ENCODE data around the gene MPPED1. TPM values are rescaled to one million over a fixed set of nuclear protein-coding genes. Genes with fewer than 3 reads are reported as not detected.
A peak's percentile ranks its signal among the peaks of the same experiment; 100 is the strongest.

The MPPED1 gene
- total and polyA plus RNA-seq, 2 of the 13 experiments (the other 11 are each of a cell fraction or from before 2014, with no cell fraction given) = 0.77 TPM; not detected in 1

GRCh38 chr22:43396321-43396933, 15.4 kb upstream of the MPPED1 start:
- Histone ChIP-seq H3K4me3 (replicated peaks in 1 of 3; ENCODE audit: insufficient read depth in 1 of 3, low read depth in 2 of 3, low read length in 3 of 3) (peak overlapping the region; percentile 19 to 67 (median 48); a peak in 4 of 6 replicates), H3K4me2 (ENCODE audit: low read depth, low read length) (peak overlapping the region; percentile 82), H3K9ac (ENCODE audit: insufficient read depth, low read depth, low read length) (no peak overlapping the region), H2AFZ (ENCODE audit: low read length) (no peak overlapping the region), H3K27ac (ENCODE audit: extremely low read length, insufficient read depth, low read length) (no peak overlapping the region), H3K4me1 (ENCODE audit: insufficient read depth, low read length) (peaks cover 99% of the 10 kb centered on the region), H3K79me2 (ENCODE audit: insufficient read depth, low read length) (no peaks in the 10 kb centered on the region), H3K27me3 (ENCODE audit: control insufficient read depth in 1 of 2, insufficient read depth in 2 of 2, low read length in 2 of 2) (peaks cover 0 to 3% of the 10 kb centered on the region in 2 experiments; a peak in 1 of 5 replicates), H3K9me3 (ENCODE audit: low read length) (no peaks in the 10 kb centered on the region), H4K20me1 (ENCODE audit: insufficient read depth, low read length) (no peaks in the 10 kb centered on the region), H3K36me3 (replicated peaks in 1 of 2; ENCODE audit: control insufficient read depth in 1 of 2, insufficient read depth in 2 of 2, low read length in 2 of 2) (no peaks in the 10 kb centered on the region)
- WGBS (ENCODE audit: low lambda C conversion rate) = 57% methylated on average over 7 of the region's 17 CpGs
- intact Hi-C loops (cut with micrococcal nuclease; ENCODE audit: unreplicated experiment) = no loop called here
- POLR2A ChIA-PET = interaction anchor here (1.0 to 2.4 kb wide), 2 partner anchors 11 to 209 kb away, joined by 3 to 17 read pairs; no protein-coding TSS in a partner anchor
- peak; percentile 9 for ATAC-seq
- CTCF ChIA-PET (ENCODE audit: low intra/inter-chr PET ratio, low total read pairs) = no interaction called here
- no peak for DNase-seq (ENCODE audit: low spot score)
- BruUV-seq (replicated peaks) = no TSS peak
- no peak for FAIRE-seq
- TF ChIP-seq ZNF629 (CRISPR knock-in tag; conservative IDR thresholded peaks at IDR 0.05) (peak; percentile 86), SRSF1 (optimal IDR thresholded peaks at IDR 0.05; ENCODE audit: low read depth, low read length) (peak; percentile 27), DRAP1 (CRISPR knock-in tag; IDR thresholded peaks at IDR 0.05) (no peak)
- in situ Hi-C loops (cut with HindIII; ENCODE audit: extremely low pct_ligation_motif_present, low pct_unique_long_range_greater_than_20kb) = no loop called here

- in situ Hi-C loops (cut with HindIII; ENCODE audit: extremely low pct_ligation_motif_present, low pct_unique_long_range_greater_than_20kb) = no loop called here
- WGBS (ENCODE audit: low lambda C conversion rate) = 50% methylated on average over 2 of the region's 23 CpGs
- H3K27ac ChIP-seq (ENCODE audit: extremely low read length, insufficient read depth, low read length) = no peak overlapping the region
- TF ChIP-seq ZNF383 (CRISPR knock-in tag; IDR thresholded peaks at IDR 0.05; ENCODE audit: borderline replicate concordance) = no peak
- no peak for TF ChIP-seq ZNF136 (CRISPR knock-in tag; IDR thresholded peaks at IDR 0.05; ENCODE audit: low read depth)
- no peak for TF ChIP-seq FOXO4 (CRISPR knock-in tag; conservative IDR thresholded peaks at IDR 0.05)
- TF ChIP-seq MED8 (CRISPR knock-in tag; IDR thresholded peaks at IDR 0.05; ENCODE audit: insufficient replicate concordance) = no peak
- no peak for TF ChIP-seq NFIC (IDR thresholded peaks at IDR 0.05; ENCODE audit: low read length)
- TF ChIP-seq ZBTB39 (CRISPR knock-in tag; IDR thresholded peaks at IDR 0.05) = no peak
- TF ChIP-seq IRX3 (CRISPR knock-in tag; IDR thresholded peaks at IDR 0.05; ENCODE audit: borderline replicate concordance, low read depth) = no peak
- TF ChIP-seq ATF7 (IDR thresholded peaks at IDR 0.05) = no peak
- TF ChIP-seq ATF7 (CRISPR knock-in tag; IDR thresholded peaks at IDR 0.05) = no peak
- no peak; the same call in 1 of the 2 replicates for TF ChIP-seq ZNF598 (CRISPR knock-in tag; IDR thresholded peaks at IDR 0.05; ENCODE audit: borderline replicate concordance)
These were observed 14.8 kb upstream of the MPPED1 start for GRCh38 chr22:43396934-43397457.

More at GRCh38 chr22:43396934-43397457, 14.8 kb upstream of the MPPED1 start:
- Histone ChIP-seq H3K27me3 (ENCODE audit: control insufficient read depth in 1 of 2, insufficient read depth in 2 of 2, low read length in 2 of 2) (peaks cover 0 to 3% of the 10 kb centered on the region in 2 experiments; a peak in 1 of 5 replicates), H4K20me1 (ENCODE audit: insufficient read depth, low read length) (no peaks in the 10 kb centered on the region), H3K4me1 (ENCODE audit: insufficient read depth, low read length) (peaks cover 99% of the 10 kb centered on the region), H3K9me3 (ENCODE audit: low read length) (no peaks in the 10 kb centered on the region), H3K79me2 (ENCODE audit: insufficient read depth, low read length) (no peaks in the 10 kb centered on the region), H3K4me3 (replicated peaks in 1 of 3; ENCODE audit: insufficient read depth in 1 of 3, low read depth in 2 of 3, low read length in 3 of 3) (peak overlapping the region; percentile 19 to 67 (median 48); a peak in 4 of 6 replicates), H3K4me2 (ENCODE audit: low read depth, low read length) (peak overlapping the region; percentile 82), H3K36me3 (replicated peaks in 1 of 2; ENCODE audit: control insufficient read depth in 1 of 2, insufficient read depth in 2 of 2, low read length in 2 of 2) (no peaks in the 10 kb centered on the region), H3K9ac (ENCODE audit: insufficient read depth, low read depth, low read length) (no peak overlapping the region), H2AFZ (ENCODE audit: low read length) (no peak overlapping the region)
- ChIA-PET POLR2A (interaction anchor here (1.0 to 2.4 kb wide), 2 partner anchors 11 to 210 kb away, joined by 3 to 17 read pairs; no protein-coding TSS in a partner anchor), CTCF (ENCODE audit: low intra/inter-chr PET ratio, low total read pairs) (no interaction called here)
- no TSS peak for BruUV-seq (replicated peaks)
- DNase-seq (ENCODE audit: low spot score) = peak; percentile 57
- FAIRE-seq = no peak
- intact Hi-C loops (cut with micrococcal nuclease; ENCODE audit: unreplicated experiment) = no loop called here
- peak; percentile 59 for ATAC-seq
